NCI-H1694 treated with DMSO at 0.1 percent for 48 hours (cell line): ENCODE results near the gene ZNF419.
"Not testable (repeated sequence)": the region's sequence is repeated elsewhere in the genome, so short reads cannot be mapped to it uniquely, and the experiment has no call there.

Experiments
- DNase-seq: peaks from one replicate; lab custom pipeline; 2025; lab: John Stamatoyannopoulos, UW

ZNF419 gene

DNA sequence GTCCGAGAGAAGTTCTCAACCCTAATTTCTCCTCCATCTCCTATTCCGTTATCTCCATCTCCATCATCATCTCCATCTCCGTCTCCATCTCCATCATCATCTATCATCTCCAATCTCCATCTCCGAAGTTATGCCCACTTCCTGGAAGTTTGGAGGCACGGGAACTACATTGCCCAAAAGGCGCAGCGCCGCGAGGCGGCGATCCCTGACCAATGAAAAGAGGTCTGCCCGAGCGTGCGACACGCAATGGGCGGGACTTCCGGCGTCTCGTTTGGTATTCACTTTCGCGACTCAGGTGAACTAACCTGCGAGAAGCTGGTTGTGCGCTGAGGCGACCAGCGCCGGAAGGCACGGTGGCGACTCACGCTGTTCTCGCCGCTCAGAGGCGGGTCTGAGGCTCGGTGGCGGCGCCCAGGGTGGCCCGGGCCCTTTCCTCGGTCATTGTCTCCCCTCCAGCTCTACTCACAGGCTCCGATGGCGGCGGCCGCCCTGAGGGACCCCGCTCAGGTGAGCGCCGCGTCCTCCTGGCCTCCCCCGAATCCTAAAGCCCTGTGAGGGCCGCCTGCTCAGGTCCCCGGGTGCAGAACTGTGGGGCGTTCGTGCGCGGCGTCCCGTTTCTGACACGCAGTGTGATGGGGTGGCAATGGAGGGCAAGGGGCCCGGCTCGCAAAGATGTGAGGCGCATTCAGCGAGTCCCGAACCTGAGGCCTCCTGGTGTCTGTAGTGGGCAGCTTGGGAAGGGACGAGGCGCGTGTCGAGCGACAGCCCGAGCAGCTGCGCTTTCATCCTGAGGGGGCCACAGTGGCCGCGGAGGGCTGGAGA lies at the start of gene ZNF419:
TSS of gene ZNF419 (plus strand) at position 274 of the 822 bp plus-strand sequence. CDS start at position 475, 201 bp downstream.
- peak; percentile 67 for DNase-seq

DNA sequence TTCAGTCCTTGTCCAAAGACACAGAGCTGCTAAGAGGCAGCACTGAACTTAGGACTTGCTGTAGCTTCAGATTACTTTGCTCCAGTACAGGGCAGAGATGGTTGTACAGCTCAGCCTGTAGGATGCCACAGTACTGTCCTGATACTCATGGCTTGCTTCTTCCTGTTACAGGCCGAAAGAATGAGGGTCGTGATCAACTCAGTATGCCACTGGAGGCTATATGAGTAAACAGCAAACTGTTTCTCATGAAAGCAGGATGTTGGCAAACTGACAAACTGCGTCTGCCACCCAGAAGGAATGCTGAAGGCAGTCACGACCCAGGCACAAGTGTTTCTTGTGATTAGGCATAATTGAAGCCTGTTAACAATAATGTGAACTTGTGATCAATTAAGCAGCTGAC lies 49.6 kb upstream of the ZNF419 start:
- DNase-seq: no peak

DNA sequence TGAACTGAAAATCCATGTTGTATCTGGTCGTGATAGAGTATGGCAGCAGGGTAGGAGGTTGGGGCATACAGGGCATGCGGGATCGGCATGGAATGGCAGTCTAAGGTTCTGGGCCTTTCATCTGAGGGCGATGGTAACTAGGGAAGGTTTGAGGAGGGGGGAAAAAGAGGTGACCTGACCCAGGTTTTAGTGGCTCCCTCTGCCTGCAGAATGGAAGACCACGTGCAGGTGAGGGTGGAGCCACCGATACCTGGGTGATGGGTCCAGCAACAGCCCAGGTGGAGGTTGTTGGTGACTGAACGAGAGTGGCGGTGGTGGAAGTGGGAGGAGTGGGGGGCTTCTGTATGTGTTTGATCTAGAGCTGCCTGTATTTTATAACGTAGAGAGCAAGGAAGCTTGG lies 48.6 kb upstream of the ZNF419 start:
- no peak for DNase-seq

DNA sequence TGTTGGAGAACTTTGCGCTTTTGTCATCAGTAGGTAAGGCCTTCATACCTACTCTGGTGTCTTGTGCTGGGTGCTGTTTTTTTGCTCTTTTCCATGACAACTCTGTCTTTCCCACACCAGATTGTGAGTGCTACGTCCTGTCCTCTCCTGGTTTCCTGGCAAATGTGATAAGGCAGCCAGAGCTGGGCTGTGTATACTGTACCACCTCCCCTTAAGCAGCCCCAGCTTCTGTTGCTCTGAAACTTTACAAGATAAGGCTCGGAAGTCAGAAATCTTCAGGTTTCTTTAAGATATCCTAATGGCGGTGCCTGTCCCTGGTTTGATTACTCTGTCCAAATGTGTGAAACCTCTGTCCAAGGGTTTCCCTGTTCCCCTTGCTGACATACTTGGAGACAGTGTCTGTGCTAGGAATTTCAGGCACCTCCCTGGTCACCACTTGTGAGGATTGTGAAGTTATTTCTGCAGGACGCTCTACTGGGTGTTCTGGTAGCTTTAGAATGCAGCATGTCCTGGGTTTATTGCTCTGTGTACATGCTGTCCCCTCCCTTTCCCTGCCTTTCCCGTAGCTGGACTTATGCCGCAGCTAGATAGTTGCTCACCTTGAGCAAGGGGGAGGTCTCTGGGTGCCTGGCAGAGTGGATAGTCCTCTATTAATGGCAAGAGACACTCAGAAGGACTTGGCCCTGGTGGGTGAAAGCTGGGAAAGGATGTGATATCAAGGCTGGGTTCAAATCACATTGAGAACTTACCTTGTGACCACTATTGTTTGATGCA lies 45.4 kb upstream of the ZNF419 start:
- no peak for DNase-seq

DNA sequence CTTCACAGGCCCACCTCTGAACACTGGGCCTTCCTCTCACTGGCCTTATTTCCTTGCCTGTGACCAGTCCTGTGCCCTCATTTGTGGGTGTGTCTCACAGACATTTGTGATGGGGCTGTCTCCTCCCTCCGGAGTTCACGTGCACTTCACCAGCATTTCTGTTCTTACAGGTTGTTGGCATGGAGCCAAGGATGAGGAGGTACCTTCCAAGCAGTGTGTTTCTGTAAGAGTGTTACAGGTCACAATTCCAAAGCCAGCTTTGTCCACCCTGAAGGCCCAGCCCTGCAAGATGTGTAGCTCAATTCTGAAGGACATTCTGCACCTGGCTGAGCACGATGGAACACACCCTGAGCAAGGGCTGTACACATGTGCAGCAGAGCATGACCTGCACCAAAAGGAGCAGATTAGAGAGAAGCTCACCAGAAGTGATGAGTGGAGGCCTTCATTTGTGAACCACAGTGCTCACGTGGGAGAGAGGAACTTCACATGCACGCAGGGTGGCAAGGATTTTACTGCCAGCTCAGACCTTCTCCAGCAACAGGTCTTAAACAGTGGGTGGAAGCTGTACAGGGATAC lies 44.3 kb upstream of the ZNF419 start:
- no peak for DNase-seq

DNA sequence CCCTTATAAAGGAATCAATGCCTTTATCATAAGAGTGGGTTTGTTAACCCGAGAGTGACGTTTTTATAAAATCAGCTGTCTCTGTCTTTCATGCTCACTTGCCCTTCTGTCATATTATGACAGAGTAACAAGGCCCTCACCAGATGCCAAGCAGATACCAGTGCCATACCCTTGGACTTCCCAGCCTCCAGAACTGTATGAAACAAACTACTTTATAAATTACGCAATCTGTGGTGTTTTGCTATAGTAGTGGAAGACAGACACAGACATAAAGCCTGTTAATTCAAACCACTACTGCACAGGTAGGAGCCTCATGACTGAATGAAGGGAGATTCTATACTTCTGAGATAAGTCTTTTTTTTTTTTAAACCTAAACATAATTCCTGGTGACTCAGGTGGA lies 35.2 kb upstream of the ZNF419 start:
- DNase-seq: no peak

DNA sequence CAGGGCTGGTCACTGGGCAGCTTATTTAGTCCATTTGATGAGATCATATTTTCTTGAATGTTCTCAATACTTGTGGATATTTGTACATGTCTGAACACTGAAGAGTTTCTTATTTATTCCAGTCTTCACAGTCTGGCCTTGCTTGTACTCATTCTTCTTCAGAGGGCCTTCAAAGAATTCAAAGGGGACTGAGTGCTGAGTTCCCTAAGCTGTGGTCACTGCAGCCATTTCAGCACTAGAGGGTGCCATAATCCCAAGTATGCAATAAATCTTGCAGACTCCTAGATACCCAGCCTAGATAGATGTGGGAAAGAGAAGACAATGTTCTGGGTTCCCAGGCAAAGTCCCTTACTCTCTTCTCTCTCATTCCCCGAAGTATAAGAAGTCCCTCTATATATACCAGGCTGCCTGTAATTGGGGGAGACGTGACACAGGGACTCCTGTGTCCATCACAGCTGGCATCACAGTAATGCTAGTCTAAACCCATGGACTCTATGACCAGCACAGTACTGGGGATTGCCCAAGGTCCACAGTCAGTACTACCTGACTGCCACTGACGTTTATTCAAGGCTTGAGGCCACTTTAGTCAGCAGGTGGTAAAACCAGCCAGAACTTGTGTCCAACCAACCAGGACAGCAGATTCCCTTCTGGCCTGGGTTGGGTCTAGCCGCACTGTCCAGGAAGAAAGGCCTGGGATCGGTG lies 21.7 kb upstream of the ZNF419 start:
- DNase-seq: no peak

DNA sequence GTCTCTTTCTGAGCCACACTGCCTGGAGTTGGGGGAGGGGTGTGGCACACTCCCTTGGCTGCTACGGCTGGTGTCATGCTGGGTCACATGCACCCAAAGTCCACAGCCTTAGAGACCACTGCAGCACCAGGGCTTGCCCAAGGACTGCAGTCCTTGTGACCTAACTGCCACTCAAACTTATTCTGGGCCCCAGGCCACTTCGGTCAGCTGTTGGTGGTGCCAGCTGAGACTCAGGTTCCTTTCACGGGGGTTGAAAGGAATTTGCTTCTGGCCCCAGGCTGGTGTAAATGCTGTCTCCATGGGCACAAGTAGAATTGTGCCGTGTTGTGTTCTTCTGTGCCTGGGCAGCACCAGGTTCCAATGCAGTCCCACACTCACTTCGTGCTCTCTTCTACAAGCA lies 21.1 kb upstream of the ZNF419 start:
- no peak for DNase-seq

DNA sequence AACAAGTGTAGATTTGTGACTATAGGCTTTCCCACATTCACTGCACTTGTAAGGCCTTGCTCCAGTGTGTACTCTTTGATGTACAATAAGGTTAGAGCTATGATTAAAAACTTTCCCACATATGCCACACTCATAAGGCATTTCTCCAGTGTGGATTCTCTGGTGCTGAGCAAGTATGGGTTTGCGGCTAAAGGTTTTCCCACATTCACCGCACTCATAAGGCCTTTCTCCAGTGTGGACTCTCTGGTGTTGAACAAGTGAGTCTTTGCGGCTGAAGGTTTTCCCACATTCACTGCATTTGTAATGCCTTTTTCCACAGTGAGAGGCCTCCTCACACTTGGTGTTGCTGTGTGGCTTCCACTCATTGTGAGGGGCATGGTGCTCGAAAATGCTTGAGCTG lies 13.9 kb upstream of the ZNF419 start:
- no peak for DNase-seq

DNA sequence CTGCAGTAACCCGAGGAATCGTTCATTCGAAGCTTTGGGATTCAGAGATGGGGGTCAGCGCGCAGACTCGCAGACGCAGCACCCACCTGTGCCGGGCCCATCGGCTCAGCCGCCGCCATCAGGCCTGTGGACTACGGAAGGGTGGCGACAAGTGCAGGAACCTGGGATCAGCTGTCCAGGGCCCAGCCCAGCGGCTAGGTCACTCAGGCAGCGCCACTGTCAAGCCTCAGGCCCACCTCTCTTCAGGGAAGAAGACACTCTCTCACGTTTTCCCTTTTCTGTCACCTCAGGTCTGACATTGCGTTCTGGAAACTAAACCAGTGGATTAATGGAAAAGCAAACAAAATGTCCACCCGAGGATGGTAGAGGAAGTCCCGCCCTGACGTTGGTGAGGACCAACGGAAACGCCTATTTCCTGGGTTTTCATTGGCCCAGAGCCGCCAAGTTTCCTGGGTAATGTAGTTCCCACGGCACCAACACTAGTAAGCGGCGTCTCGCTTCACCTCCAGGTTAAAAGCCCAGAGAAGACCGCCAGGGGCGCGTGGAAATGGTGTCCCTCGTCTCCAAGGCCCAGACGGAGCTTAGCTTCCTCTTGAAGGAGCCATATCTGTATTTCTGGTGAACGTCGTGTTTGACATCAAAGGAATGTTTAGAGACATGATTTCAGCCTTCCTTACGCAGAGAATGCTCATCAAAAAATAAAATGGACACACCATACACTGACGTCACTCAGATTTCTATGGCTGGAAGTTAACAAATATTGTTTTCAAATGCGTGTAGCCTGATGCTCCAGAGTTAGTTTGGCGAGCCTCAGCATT lies 10.2 kb upstream of the ZNF419 start, which contains the start of gene ZNF772:
TSS of gene ZNF772 (minus strand) at position 376 of the 818 bp plus-strand sequence. CDS start at position 119, 257 bp downstream.
- DNase-seq: peak; percentile 96

DNA sequence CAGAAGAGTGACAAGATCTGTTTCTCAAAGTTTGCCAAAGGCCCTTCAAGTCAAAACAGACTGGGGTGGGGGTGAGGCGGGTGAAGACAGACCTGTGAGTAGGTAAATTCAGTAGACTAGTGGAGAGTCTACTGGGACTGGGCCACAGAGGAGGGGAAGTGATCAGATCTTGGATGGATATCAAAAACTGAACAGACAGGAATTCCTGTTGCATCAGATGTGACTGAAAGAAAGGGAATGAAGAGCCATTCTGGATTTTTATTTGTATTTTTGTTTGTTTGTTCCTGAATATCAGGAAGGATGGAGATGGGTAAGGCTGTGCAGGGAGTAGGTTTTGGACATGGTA lies 722 bp downstream of the ZNF419 start:
- DNase-seq: not testable (repeated sequence)

DNA sequence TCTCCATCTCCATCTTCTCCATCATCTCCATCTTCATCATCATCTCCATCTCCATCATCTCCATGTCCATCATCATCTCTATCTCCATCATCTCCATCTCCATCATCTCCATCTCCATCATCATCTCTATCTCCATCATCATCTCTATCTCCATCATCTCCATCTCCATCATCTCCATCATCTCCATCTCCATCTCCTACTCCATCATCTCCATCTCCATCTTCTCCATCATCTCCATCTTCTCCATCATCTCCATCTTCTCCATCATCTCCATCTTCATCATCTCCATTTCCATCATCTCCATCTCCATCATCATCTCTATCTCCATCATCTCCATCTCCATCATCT lies 11.8 kb downstream of the ZNF419 start:
- DNase-seq: not testable (repeated sequence)

DNA sequence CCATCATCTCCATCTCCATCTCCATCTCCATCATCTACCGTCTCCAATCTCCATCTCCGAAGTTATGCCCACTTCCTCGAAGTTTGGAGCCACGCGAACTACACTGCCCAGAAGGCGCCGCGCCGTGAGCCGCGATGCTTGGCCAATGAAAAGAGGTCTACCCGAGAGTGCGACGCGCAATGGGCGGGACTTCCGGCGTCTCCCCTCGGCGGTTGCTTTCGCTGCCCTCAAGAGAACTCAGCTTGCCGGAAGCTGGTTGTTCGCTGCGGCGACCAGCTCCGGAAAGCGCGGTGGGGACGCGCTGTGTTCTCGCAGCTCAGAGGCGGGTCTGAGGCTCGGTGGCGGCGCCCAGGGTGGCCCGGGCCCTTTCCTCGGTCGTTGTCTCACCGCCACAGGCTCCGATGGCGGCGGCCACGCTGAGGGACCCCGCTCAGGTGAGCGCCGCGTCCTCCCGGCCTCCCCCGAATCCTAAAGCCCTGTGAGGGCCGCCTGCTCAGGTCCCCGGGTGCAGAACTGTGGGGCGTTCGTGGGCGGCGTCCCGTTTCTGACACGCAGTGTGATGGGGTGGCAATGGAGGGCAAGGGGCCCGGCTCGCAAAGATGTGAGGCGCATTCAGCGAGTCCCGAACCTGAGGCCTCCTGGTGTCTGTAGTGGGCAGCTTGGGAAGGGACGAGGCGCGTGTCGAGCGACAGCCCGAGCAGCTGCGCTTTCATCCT lies 12.3 kb downstream of the ZNF419 start, which contains the start of gene ZNF773:
TSS of gene ZNF773 (plus strand) at position 259 of the 716 bp plus-strand sequence. CDS start at position 402, 143 bp downstream.
- peak; percentile 14 for DNase-seq

DNA sequence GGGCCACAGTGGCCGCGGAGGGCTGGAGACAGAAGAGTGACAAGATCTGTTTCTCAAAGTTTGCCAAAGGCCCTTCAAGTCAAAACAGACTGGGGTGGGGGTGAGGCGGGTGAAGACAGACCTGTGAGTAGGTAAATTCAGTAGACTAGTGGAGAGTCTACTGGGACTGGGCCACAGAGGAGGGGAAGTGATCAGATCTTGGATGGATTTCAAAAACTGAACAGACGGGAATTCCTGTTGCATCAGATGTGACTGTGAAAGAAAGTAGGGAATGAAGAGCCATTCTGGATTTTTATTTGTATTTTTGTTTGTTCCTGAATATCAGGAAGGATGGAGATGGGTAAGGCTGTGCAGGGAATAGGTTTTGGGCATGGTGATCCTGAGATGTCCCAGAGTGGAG lies 12.8 kb downstream of the ZNF419 start:
- DNase-seq: not testable (repeated sequence)

DNA sequence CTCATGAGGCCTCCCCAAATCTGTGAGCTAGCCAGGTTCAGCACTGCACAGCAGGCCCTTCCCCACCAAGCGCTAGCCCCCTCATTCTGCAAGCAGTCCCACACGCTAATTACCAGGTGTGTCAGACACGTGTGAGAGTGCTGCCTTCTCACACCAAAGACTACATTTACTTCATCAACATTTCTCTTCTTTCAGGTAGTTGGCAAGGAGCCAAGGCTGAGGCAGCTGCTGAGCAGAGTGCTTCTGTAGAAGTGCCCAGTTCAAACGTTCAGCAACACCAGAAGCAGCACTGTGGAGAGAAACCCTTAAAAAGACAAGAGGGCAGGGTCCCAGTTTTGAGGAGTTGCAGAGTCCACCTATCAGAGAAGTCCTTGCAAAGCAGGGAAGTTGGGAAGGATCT lies 18.6 kb downstream of the ZNF419 start:
- no peak for DNase-seq

DNA sequence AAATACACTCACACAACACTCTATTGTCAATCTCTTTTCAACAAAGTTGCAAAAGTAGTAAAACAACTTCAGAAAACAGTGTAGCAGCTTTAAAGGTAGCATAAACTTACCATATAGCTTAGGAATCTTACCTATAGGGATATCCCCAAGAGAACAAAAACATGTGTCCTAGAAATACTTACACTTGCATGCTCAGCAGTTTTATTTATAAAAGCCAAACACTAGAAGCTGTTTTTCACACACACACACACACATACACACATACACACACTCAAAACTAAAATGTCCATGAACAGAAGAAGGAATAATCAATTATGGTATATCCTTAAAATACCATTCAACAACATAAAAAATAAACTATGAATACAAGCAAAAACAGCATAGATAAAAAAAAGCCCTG lies 23.9 kb downstream of the ZNF419 start:
- no peak for DNase-seq

DNA sequence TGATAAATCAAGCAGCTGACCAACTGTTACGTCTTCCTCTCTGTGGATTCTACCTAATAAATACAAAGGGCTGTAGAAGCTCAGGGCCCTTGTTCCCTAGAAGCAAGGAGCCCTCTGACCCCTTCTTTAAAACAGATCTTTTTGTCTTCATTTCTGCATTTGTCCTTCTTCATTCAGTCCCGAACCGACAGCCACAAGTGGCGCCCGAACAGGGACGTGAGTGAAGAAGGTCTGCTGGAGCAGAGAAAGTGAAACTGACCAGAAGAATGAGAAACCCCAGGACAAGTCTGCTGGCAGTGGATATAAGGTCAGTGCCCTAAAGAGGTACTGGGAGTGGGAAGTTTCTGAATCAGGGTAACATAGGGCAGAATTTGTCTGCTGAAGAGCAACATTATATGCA lies 25.3 kb downstream of the ZNF419 start:
- no peak for DNase-seq

DNA sequence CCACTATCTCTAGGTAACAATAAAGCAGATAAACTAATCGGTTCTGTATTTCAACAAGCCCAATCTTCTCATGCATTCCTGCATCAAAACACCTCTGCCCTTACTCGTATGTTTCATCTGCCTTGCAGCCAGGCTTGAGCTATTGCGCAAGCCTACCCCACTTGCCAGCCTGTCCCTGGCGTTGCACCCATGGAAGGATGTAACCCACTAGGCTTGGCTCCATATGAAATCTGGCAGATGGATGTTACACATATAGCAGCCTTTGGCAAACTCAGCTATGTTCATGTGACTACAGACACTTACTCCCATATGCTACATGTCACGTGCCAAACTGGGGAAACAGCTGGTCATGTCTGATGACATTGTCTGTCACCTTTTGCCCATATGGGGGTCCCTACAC lies 27.7 kb downstream of the ZNF419 start:
- DNase-seq: peak; percentile 6

DNA sequence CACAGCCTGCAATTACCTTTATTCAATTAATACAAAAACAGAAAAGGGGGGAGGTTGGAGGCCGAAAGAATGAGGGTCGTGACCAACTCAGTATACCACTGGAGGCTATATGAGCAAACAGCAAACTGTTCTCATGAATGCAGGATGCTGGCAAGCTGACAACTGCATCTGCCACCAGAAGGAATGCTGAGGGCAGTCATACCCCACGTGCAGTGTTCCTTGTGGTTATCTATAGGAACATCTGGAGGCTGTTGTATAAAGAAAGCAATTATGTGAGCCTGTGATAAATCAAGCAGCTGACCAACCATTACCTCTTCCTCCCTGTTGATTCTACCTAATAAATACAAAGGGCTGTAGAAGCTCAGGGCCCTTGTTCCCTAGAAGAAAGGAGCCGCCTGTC lies 30.5 kb downstream of the ZNF419 start:
- DNase-seq: not testable (repeated sequence)

DNA sequence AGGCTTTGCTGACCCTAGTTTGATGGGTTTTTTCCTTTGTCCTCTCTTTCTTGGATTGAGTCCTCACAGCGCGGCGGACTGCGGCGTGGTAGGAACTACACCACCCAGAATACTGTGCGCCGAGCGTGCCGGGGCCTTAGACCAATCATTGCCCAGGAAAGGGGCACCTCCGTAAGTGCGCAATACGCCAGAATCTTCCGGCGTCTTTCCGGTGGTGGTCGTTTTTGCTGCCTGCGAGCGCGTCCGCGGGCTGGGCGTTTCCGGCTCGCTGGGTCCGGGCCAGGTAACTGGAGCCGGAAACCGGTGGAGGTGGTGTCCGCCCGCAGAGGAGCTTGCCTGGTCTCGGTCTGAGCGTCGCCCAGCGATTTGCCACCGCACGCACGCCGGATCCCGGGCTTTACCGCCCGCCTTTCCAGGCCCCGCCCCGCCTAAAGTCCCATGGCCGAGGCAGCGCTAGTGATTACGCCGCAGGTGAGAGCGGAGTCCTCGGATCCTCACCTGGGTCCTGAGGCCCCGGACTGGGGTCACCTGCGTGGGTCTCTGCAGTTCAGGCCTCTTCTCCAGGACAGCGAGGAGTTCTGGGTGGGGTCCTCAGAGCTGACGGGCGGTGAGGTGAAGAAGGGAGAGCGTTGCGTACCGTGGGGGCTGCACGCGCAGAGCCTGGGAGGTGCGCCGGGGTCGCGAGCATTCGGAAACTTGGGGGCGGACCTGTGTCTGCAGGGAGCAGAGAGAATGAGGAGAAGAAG lies 39.8 kb downstream of the ZNF419 start, which contains the start of gene ZNF549:
TSS of gene ZNF549 (plus strand) at position 221 of the 746 bp plus-strand sequence. CDS start at position 439, 218 bp downstream.
- DNase-seq: peak; percentile 43
